Measurements from ENCODE around the gene CP. TPM values are rescaled to one million over a fixed set of nuclear protein-coding genes. Genes with fewer than 3 reads are reported as not detected.

Gene CP
- total RNA-seq, 1 donor from 2014 or later = 2.2 TPM

GRCh38 chr3:149142682-149143081 lies 78.9 kb downstream of the CP start:
- intact Hi-C loops (cut with micrococcal nuclease) = no loop called here
- DNase-seq = no peak

GRCh38 chr3:149134575-149134974 lies 87.1 kb downstream of the CP start:
- DNase-seq = no peak
- ATAC-seq = peak; percentile 38
- intact Hi-C loops (cut with micrococcal nuclease) = no loop called here

More at GRCh38 chr3:149142682-149143081, 78.9 kb downstream of the CP start:
- no peak for ATAC-seq

- ATAC-seq = no peak
- intact Hi-C loops (cut with micrococcal nuclease) = no loop called here
- no peak for DNase-seq
Measured at GRCh38 chr3:149131589-149131988, 90.0 kb downstream of the CP start.

GRCh38 chr3:149129326-149130205 lies 92.1 kb downstream of the CP start, which contains the start of gene HPS3:
Gene HPS3, plus strand, starts transcription at chr3:149129638. Its CDS starts 86 bp downstream, at chr3:149129724.
- ATAC-seq (peak; percentile 100), DNase-seq (peak; percentile 97)
- intact Hi-C loops (cut with micrococcal nuclease) = loop anchor here (10.0 kb wide), 2 partner anchors 175 to 345 kb away; partner anchors contain the start of gene TM4SF4

- DNase-seq = no peak
- ATAC-seq = no peak
- intact Hi-C loops (cut with micrococcal nuclease) = loop anchor here (10.0 kb wide), 2 partner anchors 174 to 346 kb away; partner anchors contain the start of gene TM4SF4
Measured at GRCh38 chr3:149128821-149129220, 92.8 kb downstream of the CP start.

- ATAC-seq (no peak), DNase-seq (no peak)
- intact Hi-C loops (cut with micrococcal nuclease) = loop anchor here (10.0 kb wide), 2 partner anchors 168 to 352 kb away; partner anchors contain the start of gene TM4SF4
Measured at GRCh38 chr3:149122721-149123578, 98.7 kb downstream of the CP start.

Other genes starting within 250 kb of the CP start
- gene GYG1, start 230.3 kb downstream of the CP start, total RNA-seq = 179 TPM
- gene HLTF, start 135.3 kb downstream of the CP start, total RNA-seq = 29.0 TPM
- 5.8 TPM for gene HPS3, start 92.2 kb downstream of the CP start, total RNA-seq
- 11.6 TPM for gene TM4SF18, start 111.8 kb upstream of the CP start, total RNA-seq
- 112 TPM for gene TM4SF1, start 155.8 kb upstream of the CP start, total RNA-seq

Data from left ventricle myocardium superior (tissue), 1 donor.